ENCODE measurements around the gene GPR146. TPM values are rescaled to one million over a fixed set of nuclear protein-coding genes. Genes with fewer than 3 reads are reported as not detected.
A peak's percentile ranks its signal among the peaks of the same experiment; 100 is the strongest.

The GPR146 gene
- total and polyA plus RNA-seq, 2 of the 13 experiments (the other 11 are each of a cell fraction or from before 2014, with no cell fraction given) = 2.0 to 15.9 TPM

GRCh38 chr7:1065585-1066241, 21.4 kb downstream of the GPR146 start (continued):
- TF ChIP-seq AFF4 (CRISPR knock-in tag; IDR thresholded peaks at IDR 0.05) (no peak), ZNF672 (CRISPR knock-in tag; IDR thresholded peaks at IDR 0.05) (no peak), MTF2 (CRISPR knock-in tag; IDR thresholded peaks at IDR 0.05; ENCODE audit: borderline replicate concordance) (no peak), NPAS2 (CRISPR knock-in tag; IDR thresholded peaks at IDR 0.05; ENCODE audit: borderline replicate concordance) (no peak), NRL (CRISPR knock-in tag; IDR thresholded peaks at IDR 0.05; ENCODE audit: borderline replicate concordance) (peak; percentile 37; the same call in 1 of the 2 replicates)

GRCh38 chr7:1066242-1066588, 21.9 kb downstream of the GPR146 start:
- CTCF ChIA-PET (ENCODE audit: low intra/inter-chr PET ratio, low total read pairs) = interaction anchor here (1.2 to 3.7 kb wide), 3 partner anchors 46 to 72 kb away, joined by 5 to 65 read pairs (median 7); no protein-coding TSS in a partner anchor

More at GRCh38 chr7:1066242-1066588, 21.9 kb downstream of the GPR146 start:
- BruUV-seq (replicated peaks) = no TSS peak
- no peaks in the 10 kb centered on the region for H3K9me3 ChIP-seq (ENCODE audit: low read length)
- POLR2A ChIA-PET = interaction anchor here (0.9 to 3.0 kb wide), 6 partner anchors 22 to 91 kb away, joined by 3 to 45 read pairs (median 4); partner anchors contain the start of genes COX19, CYP2W1 and GPR146
- ATAC-seq = peak; percentile 8; the same call in 2 of the 3 replicates
- FAIRE-seq = no peak
- H2AFZ ChIP-seq (ENCODE audit: low read length) = no peak overlapping the region
- in situ Hi-C loops (cut with HindIII; ENCODE audit: extremely low pct_ligation_motif_present, low pct_unique_long_range_greater_than_20kb) = loop anchor here (5.0 kb wide), 1 partner anchor 74 kb away; no protein-coding TSS in a partner anchor
- TF ChIP-seq THAP8 (CRISPR knock-in tag; IDR thresholded peaks at IDR 0.05; ENCODE audit: borderline replicate concordance) (0 out of 2 replicates have a peak, but pooled peaks have one; percentile 6), NRL (CRISPR knock-in tag; IDR thresholded peaks at IDR 0.05; ENCODE audit: borderline replicate concordance) (no peak), ZNF547 (CRISPR knock-in tag; IDR thresholded peaks at IDR 0.05) (no peak), KMT2A (CRISPR knock-in tag; IDR thresholded peaks at IDR 0.05) (no peak)
- DNase-seq (ENCODE audit: low spot score) = no peak
- H3K36me3 ChIP-seq (replicated peaks in 1 of 2; ENCODE audit: control insufficient read depth in 1 of 2, insufficient read depth in 2 of 2, low read length in 2 of 2) = peaks cover 0 to 4% of the 10 kb centered on the region in 2 experiments; a peak in 2 of 5 replicates
- no peaks in the 10 kb centered on the region for H3K79me2 ChIP-seq (ENCODE audit: insufficient read depth, low read length)
- no peak overlapping the region for H3K9ac ChIP-seq (ENCODE audit: insufficient read depth, low read depth, low read length)
- H4K20me1 ChIP-seq (ENCODE audit: insufficient read depth, low read length) = no peaks in the 10 kb centered on the region
- intact Hi-C loops (cut with micrococcal nuclease; ENCODE audit: unreplicated experiment) = no loop called here
- H3K4me3 ChIP-seq (replicated peaks in 1 of 3; ENCODE audit: insufficient read depth in 1 of 3, low read depth in 2 of 3, low read length in 3 of 3) = no peak overlapping the region
- H3K27ac ChIP-seq (ENCODE audit: extremely low read length, insufficient read depth, low read length) = no peak overlapping the region
- no peaks in the 10 kb centered on the region for H3K27me3 ChIP-seq (ENCODE audit: control insufficient read depth in 1 of 2, insufficient read depth in 2 of 2, low read length in 2 of 2)
- no peak overlapping the region for H3K4me2 ChIP-seq (ENCODE audit: low read depth, low read length)
- WGBS (ENCODE audit: low lambda C conversion rate) = 98% methylated on average over 8 of the region's 21 CpGs
- peaks cover 34% of the 10 kb centered on the region for H3K4me1 ChIP-seq (ENCODE audit: insufficient read depth, low read length)

All from HepG2 (cell line).